H9 (cell line): Measurements from ENCODE around the gene SOSTDC1. TPM values are rescaled to one million over a fixed set of nuclear protein-coding genes. Genes with fewer than 3 reads are reported as not detected.

Experiments used
- DNase-seq: peaks from one replicate; pipeline ENCODE4 v3.0.0-alpha.2; 2017
- H2AFZ ChIP-seq: one replicate; pipeline ENCODE4 v1.6.1; 2013; ENCODE audit warnings: mild to moderate bottlenecking, low read length, control low read depth, moderate library complexity
- H2AK5ac ChIP-seq: 2 replicates; pipeline ENCODE4 v1.6.1; 2013; ENCODE audit warnings: low read length, control low read depth, mixed read lengths; ENCODE audit not compliant: insufficient read length
- H2BK120ac ChIP-seq: one replicate; pipeline ENCODE4 v1.6.1; 2013; ENCODE audit warnings: low read depth, mild to moderate bottlenecking, low read length, control low read depth, inconsistent platforms; ENCODE audit not compliant: poor library complexity, severe bottlenecking
- H2BK12ac ChIP-seq: 2 replicates; pipeline ENCODE4 v1.6.1; 2013; ENCODE audit warnings: low read length, control low read depth, mixed read lengths, low read depth; ENCODE audit not compliant: insufficient read length
- H2BK15ac ChIP-seq: 2 replicates; pipeline ENCODE4 v1.6.1; 2013; ENCODE audit warnings: low read depth, low read length, control low read depth
- H2BK20ac ChIP-seq: one replicate; pipeline ENCODE4 v1.6.1; 2013; ENCODE audit warnings: low read depth, mild to moderate bottlenecking, low read length, control low read depth, inconsistent platforms; ENCODE audit not compliant: poor library complexity, severe bottlenecking
- H2BK5ac ChIP-seq: 2 replicates; pipeline ENCODE4 v1.6.1; 2013; ENCODE audit warnings: low read length, control low read depth, mixed read lengths; ENCODE audit not compliant: insufficient read length
- H3K14ac ChIP-seq: 2 replicates; pipeline ENCODE4 v1.6.1; 2013; ENCODE audit warnings: low read length, control low read depth; ENCODE audit not compliant: insufficient read depth
- H3K18ac ChIP-seq: 2 replicates; pipeline ENCODE4 v1.6.1; 2013; ENCODE audit warnings: low read depth, mild to moderate bottlenecking, mixed read lengths, low read length, control low read depth; ENCODE audit not compliant: insufficient read length
- H3K23ac ChIP-seq: 2 replicates; pipeline ENCODE4 v1.6.1; 2013; ENCODE audit warnings: low read length, control low read depth, mixed read lengths, low read depth; ENCODE audit not compliant: insufficient read length
- H3K23me2 ChIP-seq: 2 replicates; pipeline ENCODE4 v1.6.1; 2013; ENCODE audit warnings: low read depth, mild to moderate bottlenecking, mixed read lengths, low read length, control low read depth; ENCODE audit not compliant: insufficient read length, poor library complexity, severe bottlenecking
- H3K27ac ChIP-seq: 2 replicates; pipeline ENCODE4 v1.5.1; 2013; ENCODE audit warnings: low read length, control low read depth, mixed read lengths, low read depth; ENCODE audit not compliant: insufficient read length
- H3K27me3 ChIP-seq: 2 replicates; pipeline ENCODE4 v1.6.1; 2013; ENCODE audit warnings: low read length, control low read depth, inconsistent platforms; ENCODE audit not compliant: insufficient read depth
- H3K4ac ChIP-seq: 2 replicates; pipeline ENCODE4 v1.6.1; 2013; ENCODE audit warnings: low read depth, mild to moderate bottlenecking, control low read depth, inconsistent platforms, low read length, moderate library complexity
- H3K4me1 ChIP-seq: 2 replicates; pipeline ENCODE4 v1.6.1; 2013; ENCODE audit warnings: low read length, control low read depth, inconsistent platforms; ENCODE audit not compliant: insufficient read depth
- H3K4me2 ChIP-seq: 2 replicates; pipeline ENCODE4 v1.6.1; 2013; ENCODE audit warnings: low read length, control low read depth, mixed read lengths; ENCODE audit not compliant: insufficient read length, insufficient read depth
- H3K56ac ChIP-seq: 2 replicates; pipeline ENCODE4 v1.6.1; 2013; ENCODE audit warnings: low read depth, mild to moderate bottlenecking, mixed read lengths, low read length, control low read depth; ENCODE audit not compliant: insufficient read length
- H3K79me1 ChIP-seq: 2 replicates; pipeline ENCODE4 v1.6.1; 2013; ENCODE audit warnings: low read depth, mild to moderate bottlenecking, moderate library complexity, low read length, control low read depth, inconsistent platforms; ENCODE audit not compliant: insufficient read depth, poor library complexity, severe bottlenecking
- H3K79me2 ChIP-seq: 2 replicates; pipeline ENCODE4 v1.6.1; 2013; ENCODE audit warnings: low read length, control low read depth, inconsistent platforms; ENCODE audit not compliant: insufficient read depth
- H3K9ac ChIP-seq: 2 replicates; pipeline ENCODE4 v1.6.1; 2013; ENCODE audit warnings: low read length, control low read depth, mixed read lengths; ENCODE audit not compliant: insufficient read length; ENCODE audit errors: extremely low read depth
- H3K9me3 ChIP-seq: one replicate; pipeline ENCODE4 v1.6.1; 2013; ENCODE audit warnings: low read depth, low read length, inconsistent platforms; ENCODE audit not compliant: control insufficient read depth
- H3T11ph ChIP-seq: one replicate; pipeline ENCODE4 v1.6.1; 2013; ENCODE audit warnings: mild to moderate bottlenecking, low read length, control low read depth, inconsistent platforms
- H4K20me1 ChIP-seq: one replicate; pipeline ENCODE4 v1.6.1; 2013; ENCODE audit not compliant: control insufficient read depth, insufficient read length, insufficient read depth
- H4K5ac ChIP-seq: 2 replicates; pipeline ENCODE4 v1.6.1; 2013; ENCODE audit warnings: low read depth, mild to moderate bottlenecking, mixed read lengths, low read length, control low read depth; ENCODE audit not compliant: insufficient read length
- H4K8ac ChIP-seq: replicated peaks from 2 replicates; pipeline ENCODE4 v1.6.1; 2013; ENCODE audit warnings: low read length, control low read depth, mixed read lengths, low read depth; ENCODE audit not compliant: insufficient read length
- H4K91ac ChIP-seq: 2 replicates; pipeline ENCODE4 v1.6.1; 2013; ENCODE audit warnings: low read depth, mild to moderate bottlenecking, moderate library complexity, mixed read lengths, low read length, control low read depth; ENCODE audit not compliant: insufficient read length
- H3K27ac Mint-ChIP-seq, 3 experiments: 2 replicates in 2 of 3; 3 replicates in 1 of 3; pipeline ENCODE4 v1.8.0; 2020 to 2021; ENCODE audit warnings: mixed read lengths in 3 of 3, mild to moderate bottlenecking in 1 of 3, moderate library complexity in 1 of 3
- H3K27me3 Mint-ChIP-seq: 2 replicates; pipeline ENCODE4 v1.8.0; 2021; ENCODE audit warnings: low read depth, mild to moderate bottlenecking, moderate library complexity, mixed read lengths
- H3K36me3 Mint-ChIP-seq, 3 experiments: 2 replicates in 2 of 3; 3 replicates in 1 of 3; pipeline ENCODE4 v1.8.0; 2020 to 2021; ENCODE audit warnings: low read depth in 3 of 3, mixed read lengths in 3 of 3; ENCODE audit not compliant: insufficient read depth in 1 of 3
- H3K4me1 Mint-ChIP-seq, 2 experiments: 2 replicates each; pipeline ENCODE4 v1.8.0; 2020; ENCODE audit warnings: mixed read lengths in 2 of 2
- H3K4me3 Mint-ChIP-seq, 2 experiments: 2 replicates in 1 of 2; 3 replicates in 1 of 2; pipeline ENCODE4 v1.8.0; 2020 to 2021; ENCODE audit warnings: mild to moderate bottlenecking in 2 of 2, mixed read lengths in 2 of 2, moderate library complexity in 1 of 2
- H3K9me3 Mint-ChIP-seq, 2 experiments: 2 replicates in 1 of 2; 3 replicates in 1 of 2; pipeline ENCODE4 v1.8.0; 2020; ENCODE audit warnings: mild to moderate bottlenecking in 2 of 2, mixed read lengths in 2 of 2, moderate library complexity in 1 of 2
- WGBS: extraction: QIAGEN DNeasy Blood & Tissue Kit; methylation state at CpG from one replicate; pipeline ENCODE4 v1.1.7; 2013; ENCODE audit warnings: missing lambda C conversion rate, low lambda C conversion rate, mixed read lengths; ENCODE audit not compliant: insufficient read length; ENCODE audit errors: extremely low coverage; 5-methylcytosine and 5-hydroxymethylcytosine counted together
- total RNA-seq: library from RNA; stranded (reverse); gene quantifications from 2 replicates; pipeline ENCODE4 v1.2.1, GENCODE V29; 2021
- TF ChIP-seq, protein P1 (sequence below): fragments of 200-600 bp; sonication (generic); conservative IDR thresholded peaks from 3 replicates; pipeline ENCODE4 v1.8.0; 2021; ENCODE audit warnings: antibody characterized with exemption, mild to moderate bottlenecking

Gene SOSTDC1
- total RNA-seq, 1 experiment from 2014 or later: not detected

DNA sequence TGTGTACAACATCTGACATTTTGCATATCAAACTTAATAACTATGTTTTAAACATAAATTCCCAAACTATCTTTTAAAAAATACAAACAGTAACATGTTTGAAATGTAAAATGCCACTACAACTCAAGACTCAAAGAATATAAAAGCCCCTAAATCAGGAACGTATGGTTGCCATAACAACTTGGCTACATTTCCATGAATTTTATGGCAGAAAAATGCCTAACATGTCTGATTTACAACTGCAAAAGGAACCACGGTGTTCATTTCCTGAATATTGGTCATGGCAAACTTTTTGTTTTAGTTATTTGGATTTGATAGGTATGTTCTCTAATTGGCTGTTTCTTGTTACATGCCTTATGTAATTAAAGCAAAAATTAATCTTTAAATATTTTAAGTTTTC, 2.0 kb downstream of the SOSTDC1 start:
- Histone ChIP-seq H3K4me2 (no peak overlapping the region), H2BK20ac (no peak overlapping the region), H2AFZ (no peak overlapping the region), H3T11ph (no peak overlapping the region), H3K79me1 (no peaks in the 10 kb centered on the region), H3K56ac (no peak overlapping the region), H3K79me2 (no peaks in the 10 kb centered on the region), H3K9ac (no peak overlapping the region), H4K20me1 (no peaks in the 10 kb centered on the region), H3K23ac (no peak overlapping the region), H2BK15ac (no peak overlapping the region), H4K5ac (no peak overlapping the region), H3K23me2 (no peaks in the 10 kb centered on the region), H2BK5ac (no peak overlapping the region), H3K27me3 (no peaks in the 10 kb centered on the region), H3K27ac (no peak overlapping the region), H3K4me1 (peaks cover 5% of the 10 kb centered on the region), H4K91ac (no peak overlapping the region), H2AK5ac (no peak overlapping the region), H3K4ac (no peak overlapping the region), H3K14ac (no peak overlapping the region), H2BK12ac (no peak overlapping the region), H2BK120ac (no peak overlapping the region), H3K18ac (no peak overlapping the region), H4K8ac (no peak overlapping the region), H3K9me3 (no peaks in the 10 kb centered on the region)
- no peak overlapping the region for H3K4me3 Mint-ChIP-seq
- no peaks in the 10 kb centered on the region for H3K9me3 Mint-ChIP-seq
- no peaks in the 10 kb centered on the region for H3K36me3 Mint-ChIP-seq
- no peak overlapping the region for H3K27ac Mint-ChIP-seq
- WGBS: no CpG with 5 or more reads among the region's 2 CpGs
- no peak for DNase-seq
- no peaks in the 10 kb centered on the region for H3K27me3 Mint-ChIP-seq
- H3K4me1 Mint-ChIP-seq: peaks cover 33 to 38% of the 10 kb centered on the region in 2 experiments
- TF ChIP-seq, protein P1, sequence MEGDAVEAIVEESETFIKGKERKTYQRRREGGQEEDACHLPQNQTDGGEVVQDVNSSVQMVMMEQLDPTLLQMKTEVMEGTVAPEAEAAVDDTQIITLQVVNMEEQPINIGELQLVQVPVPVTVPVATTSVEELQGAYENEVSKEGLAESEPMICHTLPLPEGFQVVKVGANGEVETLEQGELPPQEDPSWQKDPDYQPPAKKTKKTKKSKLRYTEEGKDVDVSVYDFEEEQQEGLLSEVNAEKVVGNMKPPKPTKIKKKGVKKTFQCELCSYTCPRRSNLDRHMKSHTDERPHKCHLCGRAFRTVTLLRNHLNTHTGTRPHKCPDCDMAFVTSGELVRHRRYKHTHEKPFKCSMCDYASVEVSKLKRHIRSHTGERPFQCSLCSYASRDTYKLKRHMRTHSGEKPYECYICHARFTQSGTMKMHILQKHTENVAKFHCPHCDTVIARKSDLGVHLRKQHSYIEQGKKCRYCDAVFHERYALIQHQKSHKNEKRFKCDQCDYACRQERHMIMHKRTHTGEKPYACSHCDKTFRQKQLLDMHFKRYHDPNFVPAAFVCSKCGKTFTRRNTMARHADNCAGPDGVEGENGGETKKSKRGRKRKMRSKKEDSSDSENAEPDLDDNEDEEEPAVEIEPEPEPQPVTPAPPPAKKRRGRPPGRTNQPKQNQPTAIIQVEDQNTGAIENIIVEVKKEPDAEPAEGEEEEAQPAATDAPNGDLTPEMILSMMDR: no peak
